Neural cell (in vitro differentiated cells): ENCODE results near the gene ATPAF2. TPM values are rescaled to one million over a fixed set of nuclear protein-coding genes. Genes with fewer than 3 reads are reported as not detected.

Experiments
- H2AFZ ChIP-seq: fragments of 200-600, 300-800 bp; sonication (generic), shearing (Covaris generic); 2 replicates; pipeline ENCODE4 v1.6.0; 2014; ENCODE audit warnings: low read depth, mild to moderate bottlenecking, antibody characterized with exemption, low read length, moderate library complexity
- H3F3A ChIP-seq: fragments of 200-600 bp; shearing (Covaris generic); 2 replicates; pipeline ENCODE4 v1.6.1; 2016; ENCODE audit warnings: mild to moderate bottlenecking, moderate library complexity, mixed read lengths, antibody characterized with exemption, low read length; ENCODE audit not compliant: insufficient read depth, poor library complexity, severe bottlenecking
- H3K27ac ChIP-seq: fragments of 200-600, 300-800 bp; sonication (generic), shearing (Covaris generic); 2 replicates; pipeline ENCODE4 v1.5.1; 2014; ENCODE audit warnings: mild to moderate bottlenecking, low read length, moderate library complexity
- H3K27me3 ChIP-seq: fragments of 300-800, 200-600 bp; sonication (generic), shearing (Covaris generic); 2 replicates; pipeline ENCODE4 v1.6.0; 2014; ENCODE audit warnings: mild to moderate bottlenecking, low read depth, low read length, moderate library complexity; ENCODE audit not compliant: insufficient read depth
- H3K36me3 ChIP-seq: fragments of 300-800, 200-600 bp; sonication (generic), shearing (Covaris generic); 2 replicates; pipeline ENCODE4 v1.5.1; 2014; ENCODE audit warnings: mild to moderate bottlenecking, antibody characterized with exemption, low read length, moderate library complexity; ENCODE audit not compliant: insufficient read depth
- H3K4me2 ChIP-seq: fragments of 300-800, 200-600 bp; sonication (generic), shearing (Covaris generic); 2 replicates; pipeline ENCODE4 v1.6.0; 2014; ENCODE audit warnings: mild to moderate bottlenecking, low read length
- H3K4me3 ChIP-seq: fragments of 300-800, 200-600 bp; sonication (generic), shearing (Covaris generic); 2 replicates; pipeline ENCODE4 v1.5.1; 2014; ENCODE audit warnings: mild to moderate bottlenecking, low read length, moderate library complexity
- H3K79me2 ChIP-seq: fragments of 200-600 bp; shearing (Covaris generic); replicated peaks from 2 replicates; pipeline ENCODE4 v1.6.0; 2014; ENCODE audit warnings: mild to moderate bottlenecking, low read length, moderate library complexity; ENCODE audit not compliant: insufficient read depth
- H3K9ac ChIP-seq: fragments of 300-800, 200-600 bp; sonication (generic), shearing (Covaris generic); 2 replicates; pipeline ENCODE4 v1.6.1; 2016; ENCODE audit warnings: mild to moderate bottlenecking, low read length, mixed read lengths
- H3K9me2 ChIP-seq: fragments of 200-600 bp; shearing (Covaris generic); 2 replicates; pipeline ENCODE4 v1.6.1; 2016; ENCODE audit warnings: mild to moderate bottlenecking, low read length, mixed read lengths; ENCODE audit not compliant: insufficient read depth
- H3K9me3 ChIP-seq: fragments of 200-600, 300-800 bp; sonication (generic), shearing (Covaris generic); 2 replicates; pipeline ENCODE4 v1.6.1; 2016; ENCODE audit warnings: mild to moderate bottlenecking, mixed run types, low read length, moderate library complexity, mixed read lengths
- H4K20me1 ChIP-seq: fragments of 200-600 bp; shearing (Covaris generic); 2 replicates; pipeline ENCODE4 v1.6.1; 2016; ENCODE audit warnings: mild to moderate bottlenecking, mixed run types; ENCODE audit not compliant: insufficient read depth
- CTCF ChIP-seq: fragments of 450-650 bp; IDR thresholded peaks from 2 replicates; pipeline ENCODE4 v1.5.1; 2014; ENCODE audit warnings: antibody characterized with exemption, mild to moderate bottlenecking, moderate library complexity; ENCODE audit not compliant: poor library complexity, severe bottlenecking
- EP300 ChIP-seq: fragments of 450-650 bp; conservative IDR thresholded peaks from 2 replicates; pipeline ENCODE4 v1.6.1; 2014; ENCODE audit warnings: antibody characterized with exemption, mild to moderate bottlenecking, moderate library complexity; ENCODE audit not compliant: poor library complexity, severe bottlenecking
- EZH2 ChIP-seq: fragments of 200-600, 300-800 bp; shearing (Covaris generic), sonication (generic); IDR thresholded peaks from 2 replicates; pipeline ENCODE4 v1.6.1; 2014; ENCODE audit warnings: antibody characterized with exemption, low read length, borderline replicate concordance, mild to moderate bottlenecking; ENCODE audit not compliant: insufficient read depth, poor library complexity, severe bottlenecking
- MXI1 ChIP-seq: fragments of 450-650 bp; conservative IDR thresholded peaks from 2 replicates; pipeline ENCODE4 v1.6.1; 2014; ENCODE audit warnings: antibody characterized with exemption, mild to moderate bottlenecking; ENCODE audit not compliant: poor library complexity, severe bottlenecking
- POLR2AphosphoS5 ChIP-seq: IDR thresholded peaks from 2 replicates; pipeline ENCODE4 v1.6.1; 2012
- RAD21 ChIP-seq: fragments of 450-650 bp; conservative IDR thresholded peaks from 2 replicates; pipeline ENCODE4 v1.6.1; 2014; ENCODE audit warnings: antibody characterized with exemption, mild to moderate bottlenecking, moderate library complexity
- REST ChIP-seq: IDR thresholded peaks from 2 replicates; pipeline ENCODE4 v1.6.1; 2012; ENCODE audit warnings: borderline replicate concordance
- SMC3 ChIP-seq: fragments of 450-650 bp; conservative IDR thresholded peaks from 2 replicates; pipeline ENCODE4 v1.6.1; 2014; ENCODE audit warnings: antibody characterized with exemption, mild to moderate bottlenecking, moderate library complexity; ENCODE audit not compliant: poor library complexity
- TAF1 ChIP-seq: IDR thresholded peaks from 2 replicates; pipeline ENCODE4 v1.6.1; 2012; ENCODE audit warnings: low read depth
- polyA plus RNA-seq: library from polyadenylated mRNA; depleted of rRNA; stranded (reverse); fragments of >200 nt; gene quantifications from 2 replicates; pipeline ENCODE4 v1.2.3, GENCODE V29; 2014

Gene ATPAF2
- polyA plus RNA-seq, 1 donor from 2014 or later, result 33.3 TPM

GRCh38 chr17:18020971-18021370 lies 18.0 kb downstream of the ATPAF2 start:
- Histone ChIP-seq H3K36me3 (peaks cover 4% of the 10 kb centered on the region), H3K79me2 (no peaks in the 10 kb centered on the region), H3K4me3 (no peak overlapping the region), H3K27ac (no peak overlapping the region), H3K9me2 (no peaks in the 10 kb centered on the region), H3K4me2 (no peak overlapping the region), H4K20me1 (no peaks in the 10 kb centered on the region), H2AFZ (no peak overlapping the region), H3K27me3 (no peaks in the 10 kb centered on the region), H3K9ac (no peak overlapping the region), H3K9me3 (no peaks in the 10 kb centered on the region), H3F3A (no peaks in the 10 kb centered on the region)
- TF ChIP-seq REST, result no peak
- TF ChIP-seq SMC3, result no peak
- TF ChIP-seq POLR2AphosphoS5, result no peak
- no peak for TF ChIP-seq EZH2
- no peak for TF ChIP-seq MXI1
- no peak for TF ChIP-seq EP300
- TF ChIP-seq TAF1, result no peak
- TF ChIP-seq RAD21, result no peak
- no peak for TF ChIP-seq CTCF

GRCh38 chr17:18019838-18020154 lies 19.2 kb downstream of the ATPAF2 start:
- Histone ChIP-seq H3K27me3 (no peaks in the 10 kb centered on the region), H3K9ac (no peak overlapping the region), H3K4me2 (no peak overlapping the region), H3K4me3 (no peak overlapping the region), H3F3A (no peaks in the 10 kb centered on the region), H4K20me1 (no peaks in the 10 kb centered on the region), H3K9me2 (no peaks in the 10 kb centered on the region), H3K27ac (no peak overlapping the region), H3K79me2 (no peaks in the 10 kb centered on the region), H3K9me3 (no peaks in the 10 kb centered on the region), H3K36me3 (no peaks in the 10 kb centered on the region), H2AFZ (no peak overlapping the region)
- TF ChIP-seq SMC3 (no peak), EZH2 (no peak), POLR2AphosphoS5 (no peak), EP300 (no peak), MXI1 (no peak)
